A673 (cell line): ENCODE results near the gene TOMM40L. TPM values are rescaled to one million over a fixed set of nuclear protein-coding genes. Genes with fewer than 3 reads are reported as not detected.
"Not testable (repeated sequence)": the region's sequence is repeated elsewhere in the genome, so short reads cannot be mapped to it uniquely, and the experiment has no call there.

Source experiments
- BruUV-seq: library from RNA; stranded (reverse); fragments of 400-500 nt; replicated peaks from 2 replicates; lab custom pipeline; 2021; lab: Mats Ljungman, UMichigan
- CTCF ChIA-PET: fragments of 300-600 bp; sonication (Branson Sonifier 250); formaldehyde crosslinking; loops from one replicate; lab custom pipeline; 2022; ENCODE audit warnings: antibody characterized with exemption; lab: Charles Lee
- POLR2A ChIA-PET: fragments of 300-600 bp; sonication (Branson Sonifier 250); formaldehyde crosslinking; loops from one replicate; lab custom pipeline; 2022; ENCODE audit warnings: antibody characterized with exemption; ENCODE audit not compliant: low non-redundant PET; lab: Charles Lee
- DNase-seq: peaks from one replicate; pipeline ENCODE4 v3.0.0-alpha.2; 2015; ENCODE audit warnings: low spot score
- H3K27ac ChIP-seq: fragments of 200-600 bp; sonication (generic); 2 replicates; pipeline ENCODE4 v1.5.1; 2016; ENCODE audit warnings: mixed run types, low read depth, mild to moderate bottlenecking, mixed read lengths, antibody characterized with exemption, low read length; ENCODE audit not compliant: poor library complexity, severe bottlenecking
- H3K27me3 ChIP-seq: fragments of 200-600 bp; sonication (generic); replicated peaks from 2 replicates; pipeline ENCODE4 v1.6.1; 2017; ENCODE audit warnings: mixed run types, low read depth, mild to moderate bottlenecking, mixed read lengths, antibody characterized with exemption, low read length; ENCODE audit not compliant: insufficient read depth, poor library complexity
- H3K36me3 ChIP-seq: fragments of 200-600 bp; sonication (generic); 2 replicates; pipeline ENCODE4 v1.6.1; 2016; ENCODE audit warnings: mixed run types, mild to moderate bottlenecking, mixed read lengths, antibody characterized with exemption, low read length; ENCODE audit not compliant: insufficient read depth, poor library complexity, severe bottlenecking
- H3K4me1 ChIP-seq: fragments of 200-600 bp; sonication (generic); 2 replicates; pipeline ENCODE4 v1.6.1; 2017; ENCODE audit warnings: mixed run types, mild to moderate bottlenecking, mixed read lengths, antibody characterized with exemption, low read length; ENCODE audit not compliant: insufficient read depth, poor library complexity, severe bottlenecking
- H3K4me3 ChIP-seq: fragments of 200-600 bp; sonication (generic); 2 replicates; pipeline ENCODE4 v1.5.1; 2016; ENCODE audit warnings: low read depth, mixed run types, mild to moderate bottlenecking, mixed read lengths, low read length; ENCODE audit not compliant: poor library complexity, severe bottlenecking
- H3K9me3 ChIP-seq: fragments of 200-600 bp; sonication (generic); 2 replicates; pipeline ENCODE4 v1.6.1; 2016; ENCODE audit warnings: mixed run types, low read depth, mild to moderate bottlenecking, mixed read lengths, antibody characterized with exemption, low read length; ENCODE audit not compliant: poor library complexity, severe bottlenecking
- EZH2 ChIP-seq: fragments of 200-600 bp; sonication (generic); IDR thresholded peaks from 2 replicates; pipeline ENCODE4 v1.6.1; 2017; ENCODE audit warnings: borderline replicate concordance, low read depth, mild to moderate bottlenecking, mixed read lengths, antibody characterized with exemption, low read length; ENCODE audit not compliant: poor library complexity, severe bottlenecking
- intact Hi-C: fragments of 100-400 bp; cut with micrococcal nuclease; formaldehyde crosslinking; loops from one replicate; pipeline ENCODE4 v1.10.0; 2022; ENCODE audit not compliant: unreplicated experiment
- total RNA-seq: library from RNA; stranded (reverse); gene quantifications from 2 replicates; pipeline ENCODE4 v1.2.3, GENCODE V29; 2021
- TF ChIP-seq, protein P1 (sequence below): fragments of 300-800, 200-600 bp; sonication (generic); conservative IDR thresholded peaks from 2 replicates; pipeline ENCODE4 v1.5.1; 2017; ENCODE audit warnings: low read depth, mild to moderate bottlenecking, antibody characterized with exemption, low read length, moderate library complexity, mixed read lengths

Gene TOMM40L
- total RNA-seq, 1 experiment from 2014 or later = 14.0 TPM

GRCh38 chr1:161255955-161256520 is 30.2 kb downstream of the TOMM40L start:
- CTCF ChIA-PET, H3K9me3 ChIP-seq, H3K27ac ChIP-seq, intact Hi-C loops, DNase-seq, H3K4me3 ChIP-seq, BruUV-seq, H3K36me3 ChIP-seq: not testable (repeated sequence)
- Histone ChIP-seq H3K4me1 (peaks cover 13% of the 10 kb centered on the region), H3K27me3 (peaks cover 24% of the 10 kb centered on the region)
- POLR2A ChIA-PET = interaction anchor here (0.6 kb wide), 1 partner anchor 66 kb away, joined by 3 read pairs; no protein-coding TSS in a partner anchor

DNA sequence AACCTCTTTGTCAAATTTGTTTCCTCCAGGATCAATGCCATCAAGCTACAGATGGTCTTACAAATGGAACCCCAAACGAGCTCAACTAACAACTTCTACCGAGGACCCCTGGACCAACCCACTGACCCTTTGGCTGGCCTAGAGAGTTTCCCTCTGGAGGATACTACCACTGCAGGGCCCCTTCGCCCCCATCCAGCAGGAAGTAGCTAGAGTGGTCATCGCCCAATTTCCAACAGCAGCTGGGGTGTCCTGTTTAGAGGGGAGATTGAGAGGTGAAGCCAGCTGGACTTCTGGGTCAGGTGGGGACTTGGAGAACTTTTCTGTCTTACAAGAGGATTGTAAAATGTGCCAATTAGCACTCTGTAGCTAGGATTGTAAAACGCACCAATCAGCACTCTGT is 31.2 kb downstream of the TOMM40L start:
- H3K36me3 ChIP-seq, H3K27ac ChIP-seq, H3K4me3 ChIP-seq, DNase-seq, H3K9me3 ChIP-seq, POLR2A ChIA-PET, BruUV-seq, CTCF ChIA-PET, intact Hi-C loops: not testable (repeated sequence)
- Histone ChIP-seq H3K27me3 (peaks cover 25% of the 10 kb centered on the region), H3K4me1 (peaks cover 13% of the 10 kb centered on the region)

- no TSS peak for BruUV-seq
- no peaks in the 10 kb centered on the region for H3K36me3 ChIP-seq
- ChIA-PET POLR2A (interaction anchor here (0.7 kb wide), 2 partner anchors 15 to 138 kb away, joined by 18 to 21 read pairs; no protein-coding TSS in a partner anchor), CTCF (interaction anchor here (1.0 kb wide), 1 partner anchor 32 kb away, joined by 3 read pairs; no protein-coding TSS in a partner anchor)
- TF ChIP-seq, protein P1, sequence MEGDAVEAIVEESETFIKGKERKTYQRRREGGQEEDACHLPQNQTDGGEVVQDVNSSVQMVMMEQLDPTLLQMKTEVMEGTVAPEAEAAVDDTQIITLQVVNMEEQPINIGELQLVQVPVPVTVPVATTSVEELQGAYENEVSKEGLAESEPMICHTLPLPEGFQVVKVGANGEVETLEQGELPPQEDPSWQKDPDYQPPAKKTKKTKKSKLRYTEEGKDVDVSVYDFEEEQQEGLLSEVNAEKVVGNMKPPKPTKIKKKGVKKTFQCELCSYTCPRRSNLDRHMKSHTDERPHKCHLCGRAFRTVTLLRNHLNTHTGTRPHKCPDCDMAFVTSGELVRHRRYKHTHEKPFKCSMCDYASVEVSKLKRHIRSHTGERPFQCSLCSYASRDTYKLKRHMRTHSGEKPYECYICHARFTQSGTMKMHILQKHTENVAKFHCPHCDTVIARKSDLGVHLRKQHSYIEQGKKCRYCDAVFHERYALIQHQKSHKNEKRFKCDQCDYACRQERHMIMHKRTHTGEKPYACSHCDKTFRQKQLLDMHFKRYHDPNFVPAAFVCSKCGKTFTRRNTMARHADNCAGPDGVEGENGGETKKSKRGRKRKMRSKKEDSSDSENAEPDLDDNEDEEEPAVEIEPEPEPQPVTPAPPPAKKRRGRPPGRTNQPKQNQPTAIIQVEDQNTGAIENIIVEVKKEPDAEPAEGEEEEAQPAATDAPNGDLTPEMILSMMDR = no peak
- TF ChIP-seq EZH2 = no peak
- H3K27me3 ChIP-seq = peaks cover 25% of the 10 kb centered on the region
- H3K9me3 ChIP-seq = peaks cover 6% of the 10 kb centered on the region
- no peak within 1 kb of the TSS for H3K27ac ChIP-seq
- intact Hi-C loops = no loop called here
- H3K4me1 ChIP-seq = peaks cover 13% of the 10 kb centered on the region
- peak; percentile 68 for DNase-seq
- H3K4me3 ChIP-seq = peak within 1 kb of the TSS; percentile 48
These were observed 32.8 kb downstream of the TOMM40L start, which contains the start of gene PCP4L1 for GRCh38 chr1:161258439-161259344. Gene PCP4L1, plus strand, starts transcription at chr1:161258745. Its CDS starts 230 bp downstream, at chr1:161258975.

- no TSS peak for BruUV-seq
- intact Hi-C loops = no loop called here
- H3K4me3 ChIP-seq = peak overlapping the region; percentile 48
- POLR2A ChIA-PET = no interaction called here
- CTCF ChIA-PET = interaction anchor here (1.0 kb wide), 1 partner anchor 32 kb away, joined by 3 read pairs; no protein-coding TSS in a partner anchor
- peaks cover 13% of the 10 kb centered on the region for H3K4me1 ChIP-seq
- no peaks in the 10 kb centered on the region for H3K36me3 ChIP-seq
- H3K27ac ChIP-seq = no peak overlapping the region
- peaks cover 25% of the 10 kb centered on the region for H3K27me3 ChIP-seq
- H3K9me3 ChIP-seq = peaks cover 6% of the 10 kb centered on the region
- no peak for DNase-seq
- TF ChIP-seq EZH2 = no peak
- TF ChIP-seq, protein P1 = no peak
These were observed 33.5 kb downstream of the TOMM40L start for GRCh38 chr1:161259345-161259702.
